Measurements from ENCODE around the gene APPBP2.

GRCh38 chr17:60406887-60407286 lies 119.2 kb downstream of the APPBP2 start:
- TF ChIP-seq EZH2 (IDR thresholded peaks at IDR 0.05; ENCODE audit: low read depth) = no peak
- TF ChIP-seq, protein P1, sequence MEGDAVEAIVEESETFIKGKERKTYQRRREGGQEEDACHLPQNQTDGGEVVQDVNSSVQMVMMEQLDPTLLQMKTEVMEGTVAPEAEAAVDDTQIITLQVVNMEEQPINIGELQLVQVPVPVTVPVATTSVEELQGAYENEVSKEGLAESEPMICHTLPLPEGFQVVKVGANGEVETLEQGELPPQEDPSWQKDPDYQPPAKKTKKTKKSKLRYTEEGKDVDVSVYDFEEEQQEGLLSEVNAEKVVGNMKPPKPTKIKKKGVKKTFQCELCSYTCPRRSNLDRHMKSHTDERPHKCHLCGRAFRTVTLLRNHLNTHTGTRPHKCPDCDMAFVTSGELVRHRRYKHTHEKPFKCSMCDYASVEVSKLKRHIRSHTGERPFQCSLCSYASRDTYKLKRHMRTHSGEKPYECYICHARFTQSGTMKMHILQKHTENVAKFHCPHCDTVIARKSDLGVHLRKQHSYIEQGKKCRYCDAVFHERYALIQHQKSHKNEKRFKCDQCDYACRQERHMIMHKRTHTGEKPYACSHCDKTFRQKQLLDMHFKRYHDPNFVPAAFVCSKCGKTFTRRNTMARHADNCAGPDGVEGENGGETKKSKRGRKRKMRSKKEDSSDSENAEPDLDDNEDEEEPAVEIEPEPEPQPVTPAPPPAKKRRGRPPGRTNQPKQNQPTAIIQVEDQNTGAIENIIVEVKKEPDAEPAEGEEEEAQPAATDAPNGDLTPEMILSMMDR (conservative IDR thresholded peaks at IDR 0.05) = no peak

All from PC-9 (cell line).